ENCODE data around the gene MGRN1.

Gene MGRN1

GRCh38 chr16:4698321-4699045, 73.9 kb downstream of the MGRN1 start:
- Histone ChIP-seq H3K4me3 (ENCODE audit: insufficient read length, low read depth) (no peak overlapping the region), H3K9ac (ENCODE audit: insufficient read length, low read depth) (no peak overlapping the region), H3K36me3 (ENCODE audit: insufficient read depth, insufficient read length, low read length) (peaks cover 83% of the 10 kb centered on the region), H3K9me3 (ENCODE audit: insufficient read depth, low read length) (no peaks in the 10 kb centered on the region), H3K4me1 (ENCODE audit: insufficient read depth, insufficient read length) (peaks cover 15% of the 10 kb centered on the region), H3K27me3 (ENCODE audit: insufficient read depth, insufficient read length) (no peaks in the 10 kb centered on the region)
- TF ChIP-seq SUZ12 (IDR thresholded peaks at IDR 0.05; ENCODE audit: extremely low read depth, insufficient read depth, insufficient read length) (no peak), ZNF274 (IDR thresholded peaks at IDR 0.05; ENCODE audit: low read depth, low read length) (no peak), YY1 (IDR thresholded peaks at IDR 0.05; ENCODE audit: insufficient read depth, insufficient read length) (no peak)
- DNase-seq (ENCODE audit: low read depth, low spot score): no peak

DNA sequence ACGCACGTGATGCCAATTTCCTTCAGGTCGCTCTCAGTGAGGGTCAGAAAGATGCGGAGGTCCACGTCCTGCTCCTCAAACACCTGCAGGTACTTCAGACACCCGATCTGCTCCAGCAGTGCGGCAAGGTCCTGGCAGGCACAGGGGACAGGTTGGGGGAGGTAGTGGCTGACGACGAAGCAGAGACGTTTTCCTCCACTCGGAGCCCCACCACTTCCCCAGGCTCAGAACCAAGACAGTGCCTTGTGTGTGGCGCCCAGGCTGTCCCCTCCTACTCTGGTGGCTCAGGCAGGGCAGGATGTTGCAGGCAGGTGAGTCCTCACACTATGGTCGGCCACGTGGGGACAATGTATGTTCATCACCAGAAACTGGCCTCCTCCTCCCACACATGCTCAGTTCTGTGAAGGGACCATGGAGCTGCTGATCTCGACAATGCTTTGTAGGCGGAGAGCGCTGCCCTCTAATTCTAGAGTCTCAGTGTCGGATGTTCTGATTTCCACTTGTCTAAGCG, 74.5 kb downstream of the MGRN1 start:
- TF ChIP-seq YY1 (IDR thresholded peaks at IDR 0.05; ENCODE audit: insufficient read depth, insufficient read length) (no peak), SUZ12 (IDR thresholded peaks at IDR 0.05; ENCODE audit: extremely low read depth, insufficient read depth, insufficient read length) (no peak), ZNF274 (IDR thresholded peaks at IDR 0.05; ENCODE audit: low read depth, low read length) (no peak)
- DNase-seq (ENCODE audit: low read depth, low spot score): no peak
- peaks cover 89% of the 10 kb centered on the region for H3K36me3 ChIP-seq (ENCODE audit: insufficient read depth, insufficient read length, low read length)
- H3K9me3 ChIP-seq (ENCODE audit: insufficient read depth, low read length): no peaks in the 10 kb centered on the region
- no peak overlapping the region for H3K4me3 ChIP-seq (ENCODE audit: insufficient read length, low read depth)
- peaks cover 15% of the 10 kb centered on the region for H3K4me1 ChIP-seq (ENCODE audit: insufficient read depth, insufficient read length)
- H3K27me3 ChIP-seq (ENCODE audit: insufficient read depth, insufficient read length): no peaks in the 10 kb centered on the region
- peak overlapping the region; percentile 4 for H3K9ac ChIP-seq (ENCODE audit: insufficient read length, low read depth)

GRCh38 chr16:4700380-4700996, 75.9 kb downstream of the MGRN1 start:
- Histone ChIP-seq H3K36me3 (ENCODE audit: insufficient read depth, insufficient read length, low read length) (peaks cover 93% of the 10 kb centered on the region), H3K27me3 (ENCODE audit: insufficient read depth, insufficient read length) (no peaks in the 10 kb centered on the region), H3K4me3 (ENCODE audit: insufficient read length, low read depth) (no peak overlapping the region), H3K9me3 (ENCODE audit: insufficient read depth, low read length) (no peaks in the 10 kb centered on the region), H3K9ac (ENCODE audit: insufficient read length, low read depth) (no peak overlapping the region), H3K4me1 (ENCODE audit: insufficient read depth, insufficient read length) (peaks cover 6% of the 10 kb centered on the region)
- DNase-seq (ENCODE audit: low read depth, low spot score): no peak
- TF ChIP-seq SUZ12 (IDR thresholded peaks at IDR 0.05; ENCODE audit: extremely low read depth, insufficient read depth, insufficient read length) (no peak), ZNF274 (IDR thresholded peaks at IDR 0.05; ENCODE audit: low read depth, low read length) (no peak), YY1 (IDR thresholded peaks at IDR 0.05; ENCODE audit: insufficient read depth, insufficient read length) (no peak)

DNA sequence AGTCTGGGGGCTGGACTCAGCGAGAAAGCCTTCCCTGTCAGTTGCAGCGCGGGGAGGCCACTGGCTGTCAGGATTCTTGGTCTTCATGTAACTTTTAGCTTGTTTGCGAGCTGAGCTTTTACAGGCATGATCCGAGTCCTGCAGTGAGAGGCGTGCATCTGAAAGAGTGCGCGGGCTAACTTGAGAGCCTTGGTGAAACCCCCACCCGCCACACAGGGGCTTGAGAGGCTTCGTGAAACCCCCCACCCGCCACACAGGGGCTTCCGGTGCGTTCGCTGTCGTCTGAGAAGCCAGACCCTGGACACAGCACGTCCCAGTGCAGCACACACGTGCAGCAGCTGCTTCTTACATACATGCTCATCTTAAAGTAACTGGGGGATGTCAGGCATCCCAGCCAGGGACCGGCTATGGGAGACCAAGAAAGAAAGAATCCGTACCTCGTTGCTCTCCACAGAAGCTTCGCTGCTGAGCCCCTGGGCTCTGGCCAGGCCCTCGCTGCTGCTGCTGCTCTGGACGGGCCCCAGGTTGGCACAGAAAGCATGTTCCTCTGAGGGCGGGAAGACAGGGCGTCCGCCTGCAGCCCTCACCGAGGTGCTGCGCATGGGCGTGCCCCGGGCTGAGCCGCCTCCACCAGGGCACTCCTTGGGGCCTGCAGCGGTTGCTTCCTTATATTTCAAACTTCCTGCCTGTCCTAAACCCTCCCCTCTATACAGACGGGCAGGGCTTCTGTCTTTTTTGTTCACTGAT, 76.5 kb downstream of the MGRN1 start:
- Histone ChIP-seq H3K27me3 (ENCODE audit: insufficient read depth, insufficient read length) (no peaks in the 10 kb centered on the region), H3K9ac (ENCODE audit: insufficient read length, low read depth) (no peak overlapping the region), H3K9me3 (ENCODE audit: insufficient read depth, low read length) (no peaks in the 10 kb centered on the region), H3K4me3 (ENCODE audit: insufficient read length, low read depth) (no peak overlapping the region), H3K4me1 (ENCODE audit: insufficient read depth, insufficient read length) (peaks cover 4% of the 10 kb centered on the region), H3K36me3 (ENCODE audit: insufficient read depth, insufficient read length, low read length) (peaks cover 87% of the 10 kb centered on the region)
- no peak for DNase-seq (ENCODE audit: low read depth, low spot score)
- TF ChIP-seq SUZ12 (IDR thresholded peaks at IDR 0.05; ENCODE audit: extremely low read depth, insufficient read depth, insufficient read length) (no peak), ZNF274 (IDR thresholded peaks at IDR 0.05; ENCODE audit: low read depth, low read length) (no peak), YY1 (IDR thresholded peaks at IDR 0.05; ENCODE audit: insufficient read depth, insufficient read length) (no peak)

- no peak overlapping the region for H3K9ac ChIP-seq (ENCODE audit: insufficient read length, low read depth)
- H3K27me3 ChIP-seq (ENCODE audit: insufficient read depth, insufficient read length): no peaks in the 10 kb centered on the region
- DNase-seq (ENCODE audit: low read depth, low spot score): no peak
- no peak overlapping the region for H3K4me3 ChIP-seq (ENCODE audit: insufficient read length, low read depth)
- no peaks in the 10 kb centered on the region for H3K9me3 ChIP-seq (ENCODE audit: insufficient read depth, low read length)
- H3K4me1 ChIP-seq (ENCODE audit: insufficient read depth, insufficient read length): no peaks in the 10 kb centered on the region
- TF ChIP-seq SUZ12 (IDR thresholded peaks at IDR 0.05; ENCODE audit: extremely low read depth, insufficient read depth, insufficient read length): no peak
- no peak for TF ChIP-seq ZNF274 (IDR thresholded peaks at IDR 0.05; ENCODE audit: low read depth, low read length)
- no peak for TF ChIP-seq YY1 (IDR thresholded peaks at IDR 0.05; ENCODE audit: insufficient read depth, insufficient read length)
- H3K36me3 ChIP-seq (ENCODE audit: insufficient read depth, insufficient read length, low read length): peaks cover 86% of the 10 kb centered on the region
These were observed 77.3 kb downstream of the MGRN1 start for GRCh38 chr16:4701791-4702465.

DNA sequence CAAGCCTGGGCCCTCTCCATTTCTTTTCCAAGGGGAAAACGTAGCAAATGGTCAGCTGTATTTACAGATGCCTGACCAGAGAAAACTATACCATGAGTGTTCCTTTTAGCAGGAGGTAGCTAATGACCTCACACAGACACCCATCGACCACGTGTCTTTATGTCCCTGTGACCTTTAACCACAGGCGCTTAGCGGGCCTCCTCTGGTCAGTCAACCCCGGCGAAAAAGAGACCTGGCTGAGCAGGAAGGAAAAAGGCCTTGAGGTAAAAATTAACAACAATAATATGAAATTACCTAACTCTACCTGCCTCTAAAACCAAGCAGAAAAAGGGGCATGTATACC, 77.8 kb downstream of the MGRN1 start:
- TF ChIP-seq SUZ12 (IDR thresholded peaks at IDR 0.05; ENCODE audit: extremely low read depth, insufficient read depth, insufficient read length) (no peak), ZNF274 (IDR thresholded peaks at IDR 0.05; ENCODE audit: low read depth, low read length) (no peak), YY1 (IDR thresholded peaks at IDR 0.05; ENCODE audit: insufficient read depth, insufficient read length) (no peak)
- no peaks in the 10 kb centered on the region for H3K27me3 ChIP-seq (ENCODE audit: insufficient read depth, insufficient read length)
- H3K4me1 ChIP-seq (ENCODE audit: insufficient read depth, insufficient read length): no peaks in the 10 kb centered on the region
- H3K4me3 ChIP-seq (ENCODE audit: insufficient read length, low read depth): no peak overlapping the region
- no peaks in the 10 kb centered on the region for H3K9me3 ChIP-seq (ENCODE audit: insufficient read depth, low read length)
- no peak overlapping the region for H3K9ac ChIP-seq (ENCODE audit: insufficient read length, low read depth)
- H3K36me3 ChIP-seq (ENCODE audit: insufficient read depth, insufficient read length, low read length): peaks cover 85% of the 10 kb centered on the region
- no peak for DNase-seq (ENCODE audit: low read depth, low spot score)

Data from NT2/D1 (cell line).